Measurements from ENCODE around the gene LIPF.

- TF ChIP-seq ZNF671 (CRISPR knock-in tag; IDR thresholded peaks at IDR 0.05) = no peak
- TF ChIP-seq CTCF (IDR thresholded peaks at IDR 0.05) = no peak
- no peak for TF ChIP-seq FOXJ3 (CRISPR knock-in tag; IDR thresholded peaks at IDR 0.05; ENCODE audit: borderline replicate concordance)
- TF ChIP-seq ZNF138 (CRISPR knock-in tag; conservative IDR thresholded peaks at IDR 0.05) = no peak
- no peak for TF ChIP-seq HMGXB4 (CRISPR knock-in tag; IDR thresholded peaks at IDR 0.05)
- TF ChIP-seq ATF1 (CRISPR knock-in tag; IDR thresholded peaks at IDR 0.05) = no peak
- TF ChIP-seq, protein P1, sequence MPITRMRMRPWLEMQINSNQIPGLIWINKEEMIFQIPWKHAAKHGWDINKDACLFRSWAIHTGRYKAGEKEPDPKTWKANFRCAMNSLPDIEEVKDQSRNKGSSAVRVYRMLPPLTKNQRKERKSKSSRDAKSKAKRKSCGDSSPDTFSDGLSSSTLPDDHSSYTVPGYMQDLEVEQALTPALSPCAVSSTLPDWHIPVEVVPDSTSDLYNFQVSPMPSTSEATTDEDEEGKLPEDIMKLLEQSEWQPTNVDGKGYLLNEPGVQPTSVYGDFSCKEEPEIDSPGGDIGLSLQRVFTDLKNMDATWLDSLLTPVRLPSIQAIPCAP (CRISPR knock-in tag; IDR thresholded peaks at IDR 0.05) = no peak
- no peak for TF ChIP-seq E2F1 (CRISPR knock-in tag; IDR thresholded peaks at IDR 0.05)
- TF ChIP-seq SP1 (CRISPR knock-in tag; conservative IDR thresholded peaks at IDR 0.05) = no peak
- no peak for TF ChIP-seq SMAD4 (CRISPR knock-in tag; IDR thresholded peaks at IDR 0.05)
- no peak for TF ChIP-seq MAX (CRISPR knock-in tag; IDR thresholded peaks at IDR 0.05)
Observed at GRCh38 chr10:88642209-88642608, 22.0 kb upstream of the LIPF start.

All from WTC11 (cell line).